ENCODE results near the gene GORASP2.

Gene GORASP2

DNA sequence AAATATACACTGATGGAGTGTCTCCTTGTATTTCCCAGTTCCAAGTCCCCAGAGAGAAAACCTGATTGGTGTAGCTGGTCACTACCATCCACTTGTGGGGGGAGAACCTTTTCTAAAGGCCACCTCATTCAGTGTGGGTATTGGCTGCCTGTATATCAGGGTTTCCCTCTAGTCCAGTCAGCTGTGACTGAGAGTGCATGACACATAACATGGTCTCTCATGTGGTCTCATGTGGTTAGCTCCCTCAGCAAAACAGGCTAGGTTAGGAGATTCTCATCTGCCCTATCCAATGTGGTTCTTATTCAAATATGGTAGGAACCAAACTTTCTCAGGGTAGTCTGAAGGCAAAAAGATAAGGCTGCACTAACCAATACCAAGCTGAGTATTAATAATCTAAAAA lies 4.1 kb upstream of the GORASP2 start:
- peak; percentile 31 for DNase-seq

- no peak for DNase-seq
These were observed 3.1 kb upstream of the GORASP2 start for GRCh38 chr2:170925923-170926322.

- no peak for DNase-seq
These were observed 2.2 kb upstream of the GORASP2 start for GRCh38 chr2:170926743-170927297.

DNA sequence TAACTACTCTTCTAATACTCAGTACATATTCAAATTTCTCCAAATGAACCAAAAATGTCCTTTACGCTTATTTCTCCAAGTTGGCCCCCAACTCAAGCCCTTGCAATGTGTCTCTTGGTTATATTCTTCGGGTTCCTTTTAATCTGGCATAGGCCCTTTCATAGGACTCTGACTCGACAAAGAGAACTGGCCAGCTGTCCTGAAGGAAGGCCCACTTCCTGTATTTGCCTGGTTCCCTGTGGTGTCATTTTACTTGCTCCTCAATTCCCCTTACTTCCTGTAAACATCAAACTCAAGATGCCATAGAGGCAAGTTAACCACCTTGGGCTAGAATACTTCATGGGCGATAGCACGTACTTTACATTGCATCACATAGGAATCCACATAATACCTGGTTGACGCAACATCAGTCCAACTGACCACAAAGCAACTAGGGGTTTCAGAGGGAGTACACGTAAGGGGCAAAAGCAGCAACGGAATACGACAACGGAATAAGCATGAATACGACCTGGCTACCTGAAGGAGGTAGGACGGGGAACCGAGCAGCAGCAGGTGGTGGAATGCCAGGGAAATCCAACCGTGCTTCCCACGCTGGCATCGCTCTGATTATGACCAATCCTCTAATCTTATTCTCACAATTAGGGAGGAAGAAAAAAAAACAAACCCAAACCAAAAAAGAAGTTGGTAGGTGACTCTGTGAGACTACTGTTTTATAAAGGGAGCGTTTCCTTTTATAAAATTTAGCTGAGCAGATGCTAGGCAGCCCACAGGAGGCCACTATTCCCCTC lies 823 bp upstream of the GORASP2 start:
- DNase-seq, result peak; percentile 29

DNA sequence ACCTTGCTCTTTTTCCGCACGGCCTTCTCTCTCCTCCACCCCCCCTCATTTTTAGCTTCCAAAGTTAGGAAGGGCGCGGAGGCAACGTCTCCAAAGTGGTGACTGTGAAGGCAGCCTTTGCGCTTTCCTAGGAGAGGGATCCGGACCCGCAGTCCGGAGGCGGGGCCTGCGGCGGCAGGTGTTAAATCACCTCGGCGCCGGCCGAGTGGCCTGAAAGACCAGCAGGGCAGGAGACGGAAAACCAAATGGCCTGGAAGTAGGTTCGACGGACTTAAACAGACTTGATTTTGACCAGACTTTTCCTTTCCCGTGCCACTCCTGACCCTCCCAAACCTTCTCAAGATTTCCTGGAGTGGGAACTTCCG lies 615 bp downstream of the GORASP2 start:
- DNase-seq, result peak; percentile 70

- peak; percentile 69 for DNase-seq
These were observed 1.3 kb downstream of the GORASP2 start for GRCh38 chr2:170930131-170930990.

DNA sequence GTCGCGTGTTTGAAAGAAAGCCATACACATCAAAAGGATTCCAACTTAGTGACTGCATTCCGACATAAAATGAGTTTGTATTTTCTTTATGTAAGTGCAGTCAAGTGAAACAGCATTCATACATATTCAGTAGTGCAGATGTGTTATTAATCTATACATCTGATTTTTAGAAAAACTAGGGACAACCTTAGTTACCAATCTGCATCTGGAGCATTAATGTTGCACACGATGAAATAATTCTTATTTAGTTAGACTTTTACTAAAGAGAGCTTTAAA lies 1.9 kb downstream of the GORASP2 start:
- no peak for DNase-seq

DNA sequence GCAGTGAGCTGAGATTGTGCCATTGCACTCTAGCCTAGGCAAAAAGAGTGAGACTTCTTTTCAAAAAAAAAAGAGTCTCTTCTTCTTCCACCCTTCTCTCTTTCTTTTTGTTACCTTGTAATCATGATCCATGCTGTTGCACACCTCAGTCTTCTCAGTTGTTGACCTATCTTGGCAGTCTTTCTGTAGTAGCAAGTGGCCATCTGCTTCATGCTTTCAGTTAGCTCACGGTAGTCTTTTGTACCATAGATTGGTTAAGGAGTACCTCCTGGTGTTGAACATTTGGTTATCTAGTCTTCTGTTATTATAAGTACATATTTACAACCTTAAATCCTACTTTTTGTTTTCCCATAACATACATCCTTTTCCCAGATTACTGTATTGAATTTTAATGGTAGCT lies 3.1 kb downstream of the GORASP2 start:
- DNase-seq, result no peak

- DNase-seq, result no peak
These were observed 3.9 kb downstream of the GORASP2 start for GRCh38 chr2:170932948-170933347.

GRCh38 chr2:170937709-170938379 lies 8.8 kb downstream of the GORASP2 start:
- no peak for DNase-seq

GRCh38 chr2:170940066-170940465 lies 11.0 kb downstream of the GORASP2 start:
- no peak for DNase-seq

DNA sequence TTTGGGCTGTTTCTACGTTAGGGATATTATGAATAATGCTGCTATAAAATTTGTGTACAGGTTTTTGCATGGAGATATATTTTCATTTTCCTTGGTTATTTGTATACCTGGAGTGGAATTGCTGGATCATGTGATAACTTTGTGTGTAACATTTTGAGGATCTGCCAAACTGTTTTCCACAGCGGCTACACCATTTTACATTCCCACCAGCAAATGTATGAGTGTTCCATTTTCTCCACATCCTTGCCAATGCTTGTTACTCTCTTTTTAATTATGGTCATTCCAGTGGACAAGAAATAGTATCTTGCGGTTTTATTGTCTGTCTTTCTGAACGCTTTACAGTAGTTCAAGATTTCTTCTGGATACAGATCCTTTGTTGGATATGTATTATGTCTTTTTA lies 13.6 kb downstream of the GORASP2 start:
- no peak for DNase-seq

- no peak for DNase-seq
These were observed 14.0 kb downstream of the GORASP2 start for GRCh38 chr2:170943041-170943440.

GRCh38 chr2:170943596-170943995 lies 14.5 kb downstream of the GORASP2 start:
- DNase-seq, result no peak

- no peak for DNase-seq
These were observed 15.5 kb downstream of the GORASP2 start for GRCh38 chr2:170944545-170944944.

DNA sequence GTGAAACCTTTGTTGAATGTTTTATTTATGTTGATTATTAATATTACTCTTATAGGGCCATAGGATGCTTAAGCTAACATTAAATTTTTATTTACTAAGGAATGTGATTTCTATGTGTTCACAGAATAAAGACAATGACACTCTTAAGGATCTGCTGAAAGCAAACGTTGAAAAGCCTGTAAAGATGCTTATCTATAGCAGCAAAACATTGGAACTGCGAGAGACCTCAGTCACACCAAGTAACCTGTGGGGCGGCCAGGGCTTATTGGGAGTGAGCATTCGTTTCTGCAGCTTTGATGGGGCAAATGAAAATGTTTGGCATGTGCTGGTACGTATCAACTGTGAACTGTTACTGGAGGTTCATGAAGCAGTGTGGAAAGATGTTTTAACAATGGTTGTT lies 20.4 kb downstream of the GORASP2 start:
- DNase-seq, result no peak

GRCh38 chr2:170950221-170950761 lies 21.2 kb downstream of the GORASP2 start:
- no peak for DNase-seq

DNA sequence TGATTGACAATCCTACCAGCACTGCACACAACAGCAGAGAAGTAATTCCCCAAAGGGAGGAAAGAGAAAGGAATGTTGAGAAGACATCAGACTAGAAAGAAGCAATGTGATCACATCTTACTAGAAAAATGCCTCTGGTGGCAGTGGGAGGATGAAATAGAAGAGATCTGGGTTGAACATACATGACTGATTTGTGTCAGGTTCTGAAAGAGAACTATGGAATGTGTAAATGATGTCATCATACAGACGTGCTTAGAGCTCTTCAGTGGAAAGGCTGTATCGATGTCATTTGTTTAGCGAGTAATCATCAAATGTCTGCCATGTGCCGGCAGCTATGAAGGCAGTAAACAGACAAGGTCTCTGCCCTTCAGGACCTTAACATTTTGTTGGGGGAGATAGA lies 24.9 kb downstream of the GORASP2 start:
- DNase-seq, result no peak

DNA sequence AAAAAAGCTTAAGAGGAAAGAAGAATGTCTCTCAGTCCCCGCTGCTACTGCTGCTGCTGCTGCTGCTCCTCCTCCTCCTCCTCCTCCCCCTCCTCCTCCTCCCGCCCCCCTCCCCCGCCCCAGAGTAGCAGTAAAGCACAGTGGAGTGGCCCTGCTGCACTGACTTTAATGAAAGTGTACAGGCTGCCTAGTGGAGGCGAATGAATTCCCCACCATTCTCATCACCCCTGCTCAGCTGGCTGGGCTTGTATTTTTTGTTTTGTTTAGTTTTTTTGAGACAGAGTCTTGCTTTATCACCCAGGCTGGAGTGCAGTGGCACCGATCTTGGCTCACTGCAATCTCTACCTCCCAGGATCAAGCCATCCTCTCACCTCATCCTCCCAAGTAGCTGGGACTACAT lies 34.3 kb downstream of the GORASP2 start:
- no peak for DNase-seq

DNA sequence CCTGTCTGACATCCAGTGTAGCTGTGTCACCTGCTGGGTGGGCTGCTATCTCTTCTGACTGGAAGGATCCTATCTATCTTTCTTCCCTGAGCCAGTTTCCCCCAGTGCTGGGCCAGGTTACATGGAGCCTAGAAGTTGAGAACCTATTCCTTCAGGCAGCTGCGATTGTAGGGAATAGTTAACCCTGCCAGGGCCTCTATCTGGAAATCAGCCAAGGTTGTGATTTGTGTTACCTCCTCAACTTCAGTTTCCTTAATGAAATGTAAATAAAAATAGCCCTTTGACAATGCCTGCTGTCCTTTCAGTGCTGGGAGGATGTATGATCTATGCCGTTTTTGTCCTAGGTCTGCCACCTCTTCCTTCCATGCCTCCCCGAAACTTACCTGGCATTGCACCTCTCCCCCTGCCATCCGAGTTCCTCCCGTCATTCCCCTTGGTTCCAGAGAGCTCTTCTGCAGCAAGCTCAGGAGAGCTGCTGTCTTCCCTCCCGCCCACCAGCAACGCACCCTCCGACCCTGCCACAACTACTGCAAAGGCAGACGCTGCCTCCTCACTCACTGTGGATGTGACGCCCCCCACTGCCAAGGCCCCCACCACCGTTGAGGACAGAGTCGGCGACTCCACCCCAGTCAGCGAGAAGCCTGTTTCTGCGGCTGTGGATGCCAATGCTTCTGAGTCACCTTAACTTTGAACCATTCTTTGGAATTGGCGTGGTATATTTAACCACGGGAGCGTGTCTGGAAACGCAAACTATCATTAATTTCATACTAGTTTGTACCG lies 36.6 kb downstream of the GORASP2 start:
- no peak for DNase-seq

- no peak for DNase-seq
These were observed 37.8 kb downstream of the GORASP2 start for GRCh38 chr2:170966648-170967396.

DNA sequence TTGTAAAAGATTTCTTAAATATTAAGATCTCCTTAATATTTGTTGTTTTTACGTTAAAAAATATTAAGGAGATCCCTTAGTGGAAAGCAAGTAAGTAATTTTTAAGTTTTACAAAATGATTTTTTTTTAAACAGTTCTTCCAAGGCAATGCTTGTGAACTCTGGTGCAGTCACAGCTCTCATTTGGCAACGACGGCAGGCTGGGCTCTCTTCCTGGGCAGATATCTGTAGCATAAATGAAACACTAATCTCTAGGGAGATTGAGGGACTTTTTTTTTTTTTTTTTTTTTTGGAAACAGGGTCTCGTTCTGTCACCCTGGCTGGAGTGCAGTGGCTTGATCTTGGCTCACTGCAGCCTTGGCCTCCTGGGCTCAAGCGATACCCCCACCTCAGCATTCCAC lies 38.5 kb downstream of the GORASP2 start:
- DNase-seq, result no peak

All from stimulated activated CD8-positive, alpha-beta memory T cell treated with anti-CD3 and anti-CD28 coated beads, Interleukin-4, amount 100 ng/mL, for 48 hours (primary cell).